NCI-H1092 (cell line): Measurements from ENCODE around the gene TSGA10IP.

Source experiments
- DNase-seq: peaks from one replicate; lab custom pipeline; 2025; lab: John Stamatoyannopoulos, UW

The TSGA10IP gene

GRCh38 chr11:65977621-65978390, 32.5 kb downstream of the TSGA10IP start:
- no peak for DNase-seq

GRCh38 chr11:65978391-65979238, 33.3 kb downstream of the TSGA10IP start:
- DNase-seq, result no peak

- no peak for DNase-seq
Measured at GRCh38 chr11:65979261-65979759, 34.0 kb downstream of the TSGA10IP start.

- no peak for DNase-seq
Measured at GRCh38 chr11:65981101-65981740, 35.9 kb downstream of the TSGA10IP start.

GRCh38 chr11:65981972-65982823, 36.9 kb downstream of the TSGA10IP start:
- DNase-seq, result no peak

GRCh38 chr11:65982824-65983588, 37.7 kb downstream of the TSGA10IP start:
- DNase-seq, result no peak

GRCh38 chr11:65983589-65983987, 38.3 kb downstream of the TSGA10IP start:
- DNase-seq, result no peak

GRCh38 chr11:65987336-65987735, 42.1 kb downstream of the TSGA10IP start:
- DNase-seq, result no peak

GRCh38 chr11:65988791-65989592, 43.7 kb downstream of the TSGA10IP start:
- DNase-seq, result peak; percentile 93

GRCh38 chr11:65992056-65992455, 46.8 kb downstream of the TSGA10IP start:
- DNase-seq, result no peak

- DNase-seq, result no peak
Measured at GRCh38 chr11:65997286-65997685, 52.0 kb downstream of the TSGA10IP start.

- peak; percentile 97 for DNase-seq
Measured at GRCh38 chr11:66001942-66002647, 56.8 kb downstream of the TSGA10IP start, which contains the start of the genes BANF1 and EIF1AD. TSS of gene BANF1 (plus strand) at chr11:66002503. CDS start at chr11:66003251, 748 bp downstream. TSS of gene EIF1AD (minus strand) at chr11:66002157. CDS start at chr11:66000389, 1,768 bp downstream.

- no peak for DNase-seq
Measured at GRCh38 chr11:66002648-66003225, 57.5 kb downstream of the TSGA10IP start.

- DNase-seq, result no peak
Measured at GRCh38 chr11:66003291-66003690, 58.0 kb downstream of the TSGA10IP start.

GRCh38 chr11:66004186-66004585, 58.9 kb downstream of the TSGA10IP start:
- DNase-seq, result no peak

- DNase-seq, result no peak
Measured at GRCh38 chr11:66006134-66006890, 61.0 kb downstream of the TSGA10IP start.

- no peak for DNase-seq
Measured at GRCh38 chr11:66006891-66007176, 61.6 kb downstream of the TSGA10IP start.

GRCh38 chr11:66007201-66007634, 61.9 kb downstream of the TSGA10IP start:
- DNase-seq, result no peak
